ENCODE results near the gene IGF1R. TPM values are rescaled to one million over a fixed set of nuclear protein-coding genes. Genes with fewer than 3 reads are reported as not detected.
A peak's percentile ranks its signal among the peaks of the same experiment; 100 is the strongest.

IGF1R gene
- total RNA-seq, 2 donors from 2014 or later: 115 to 119 TPM

- no peaks in the 10 kb centered on the region for H3K27me3 ChIP-seq (ENCODE audit: control insufficient read depth, insufficient read depth, low read length, poor library complexity, severe bottlenecking)
- no peaks in the 10 kb centered on the region for H3K27me3 Mint-ChIP-seq (ENCODE audit: insufficient read depth)
- no peak overlapping the region for H3K4me3 Mint-ChIP-seq
- no peak for TF ChIP-seq CTCF (conservative IDR thresholded peaks at IDR 0.05)
- H3K9ac ChIP-seq (ENCODE audit: extremely low read depth, low read length, poor library complexity, severe bottlenecking): no peak overlapping the region
- H3K36me3 Mint-ChIP-seq (ENCODE audit: low read depth): peaks cover 8% of the 10 kb centered on the region
- H3K36me3 ChIP-seq (ENCODE audit: control insufficient read depth, insufficient read depth, low read length): peaks cover 8% of the 10 kb centered on the region
- WGBS, 2 experiments (ENCODE audit: insufficient coverage in 1 of 2, insufficient read length in 1 of 2): 86 to 90% methylated on average over 4 to 6 of the region's 7 CpGs
- H3K9me3 Mint-ChIP-seq: no peaks in the 10 kb centered on the region
- DNase-seq: no peak
- H3K4me3 ChIP-seq (ENCODE audit: low read length): no peak overlapping the region
- H3K9me3 ChIP-seq (ENCODE audit: control insufficient read depth, low read length): no peaks in the 10 kb centered on the region
- peak overlapping the region; percentile 5 for H3K27ac Mint-ChIP-seq
- H3K4me1 ChIP-seq (ENCODE audit: control insufficient read depth, insufficient read depth, low read length): peaks cover 48% of the 10 kb centered on the region
- peaks cover 78% of the 10 kb centered on the region for H3K4me1 Mint-ChIP-seq
- H3K27ac ChIP-seq (ENCODE audit: low read depth, low read length): no peak overlapping the region
Measured at GRCh38 chr15:98775498-98776230, 127.3 kb downstream of the IGF1R start.

- 80 to 81% methylated on average over 11 to 16 of the region's 16 CpGs for WGBS, 2 experiments (ENCODE audit: insufficient coverage in 1 of 2, insufficient read length in 1 of 2)
- DNase-seq: no peak
- no peaks in the 10 kb centered on the region for H3K27me3 ChIP-seq (ENCODE audit: control insufficient read depth, insufficient read depth, low read length, poor library complexity, severe bottlenecking)
- Mint-ChIP-seq H3K36me3 (ENCODE audit: low read depth) (peaks cover 8% of the 10 kb centered on the region), H3K27me3 (ENCODE audit: insufficient read depth) (no peaks in the 10 kb centered on the region), H3K9me3 (no peaks in the 10 kb centered on the region), H3K4me1 (peaks cover 67% of the 10 kb centered on the region), H3K4me3 (no peak overlapping the region), H3K27ac (peak overlapping the region; percentile 91)
- peaks cover 8% of the 10 kb centered on the region for H3K36me3 ChIP-seq (ENCODE audit: control insufficient read depth, insufficient read depth, low read length)
- H3K4me3 ChIP-seq (ENCODE audit: low read length): no peak overlapping the region
- peak overlapping the region; percentile 19 for H3K27ac ChIP-seq (ENCODE audit: low read depth, low read length)
- no peak overlapping the region for H3K9ac ChIP-seq (ENCODE audit: extremely low read depth, low read length, poor library complexity, severe bottlenecking)
- no peak for TF ChIP-seq CTCF (conservative IDR thresholded peaks at IDR 0.05)
- H3K9me3 ChIP-seq (ENCODE audit: control insufficient read depth, low read length): no peaks in the 10 kb centered on the region
- peaks cover 38% of the 10 kb centered on the region for H3K4me1 ChIP-seq (ENCODE audit: control insufficient read depth, insufficient read depth, low read length)
Measured at GRCh38 chr15:98776607-98777281, 128.4 kb downstream of the IGF1R start.

- Histone ChIP-seq H3K9me3 (ENCODE audit: control insufficient read depth, low read length) (no peaks in the 10 kb centered on the region), H3K27ac (ENCODE audit: low read depth, low read length) (no peak overlapping the region), H3K4me3 (ENCODE audit: low read length) (no peak overlapping the region), H3K36me3 (ENCODE audit: control insufficient read depth, insufficient read depth, low read length) (peaks cover 8% of the 10 kb centered on the region), H3K9ac (ENCODE audit: extremely low read depth, low read length, poor library complexity, severe bottlenecking) (no peak overlapping the region), H3K27me3 (ENCODE audit: control insufficient read depth, insufficient read depth, low read length, poor library complexity, severe bottlenecking) (no peaks in the 10 kb centered on the region), H3K4me1 (ENCODE audit: control insufficient read depth, insufficient read depth, low read length) (peaks cover 35% of the 10 kb centered on the region)
- H3K36me3 Mint-ChIP-seq (ENCODE audit: low read depth): peaks cover 8% of the 10 kb centered on the region
- no peaks in the 10 kb centered on the region for H3K27me3 Mint-ChIP-seq (ENCODE audit: insufficient read depth)
- H3K9me3 Mint-ChIP-seq: no peaks in the 10 kb centered on the region
- H3K27ac Mint-ChIP-seq: peak overlapping the region; percentile 91
- H3K4me1 Mint-ChIP-seq: peaks cover 63% of the 10 kb centered on the region
- H3K4me3 Mint-ChIP-seq: no peak overlapping the region
- no peak for TF ChIP-seq CTCF (conservative IDR thresholded peaks at IDR 0.05)
- DNase-seq: no peak
- WGBS, 2 experiments (ENCODE audit: insufficient coverage in 1 of 2, insufficient read length in 1 of 2): 93 to 96% methylated on average over 8 to 9 of the region's 9 CpGs
Measured at GRCh38 chr15:98777426-98777825, 129.1 kb downstream of the IGF1R start.
